GM21423 (cell line): Measurements from ENCODE around the gene TUBB6.

Experiments used
- ATAC-seq: cut with Tn5 transposase; IDR thresholded peaks from one replicate; pipeline ENCODE4 v1.9.1; 2021; ENCODE audit warnings: mild to moderate bottlenecking, moderate library complexity; ENCODE audit not compliant: unreplicated experiment

The TUBB6 gene

GRCh38 chr18:12307701-12308385 lies at the start of gene TUBB6:
TUBB6 (plus strand) TSS chr18:12308241; CDS start chr18:12308293, 52 bp downstream.
- peak; percentile 59 for ATAC-seq

- ATAC-seq: no peak
These were observed 49.0 kb upstream of the TUBB6 start for GRCh38 chr18:12258719-12259705.

GRCh38 chr18:12262748-12263147 lies 45.3 kb upstream of the TUBB6 start:
- no peak for ATAC-seq

GRCh38 chr18:12264864-12265263 lies 43.2 kb upstream of the TUBB6 start:
- no peak for ATAC-seq

GRCh38 chr18:12271376-12272235 lies 36.4 kb upstream of the TUBB6 start:
- peak; percentile 94 for ATAC-seq

- no peak for ATAC-seq
These were observed 33.2 kb upstream of the TUBB6 start for GRCh38 chr18:12274793-12275192.

GRCh38 chr18:12276736-12277554 lies 31.1 kb upstream of the TUBB6 start:
- ATAC-seq: no peak

- no peak for ATAC-seq
These were observed 29.8 kb upstream of the TUBB6 start for GRCh38 chr18:12278215-12278671.

GRCh38 chr18:12278741-12279682 lies 29.0 kb upstream of the TUBB6 start:
- no peak for ATAC-seq

- no peak for ATAC-seq
These were observed 28.1 kb upstream of the TUBB6 start for GRCh38 chr18:12279781-12280531.

GRCh38 chr18:12281861-12282260 lies 26.2 kb upstream of the TUBB6 start:
- ATAC-seq: no peak

GRCh38 chr18:12282442-12283039 lies 25.5 kb upstream of the TUBB6 start:
- no peak for ATAC-seq

- ATAC-seq: no peak
These were observed 24.8 kb upstream of the TUBB6 start for GRCh38 chr18:12283256-12283655.

GRCh38 chr18:12283666-12284065 lies 24.4 kb upstream of the TUBB6 start:
- no peak for ATAC-seq

GRCh38 chr18:12287131-12287681 lies 20.8 kb upstream of the TUBB6 start:
- no peak for ATAC-seq

- no peak for ATAC-seq
These were observed 20.2 kb upstream of the TUBB6 start for GRCh38 chr18:12287684-12288402.

GRCh38 chr18:12288403-12288755 lies 19.7 kb upstream of the TUBB6 start:
- no peak for ATAC-seq
